NCI-H1048 (cell line): ENCODE measurements around the gene SCGB1D1.

Experiments used
- DNase-seq: peaks from one replicate; lab custom pipeline; 2025; lab: John Stamatoyannopoulos, UW

The SCGB1D1 gene

GRCh38 chr11:62190011-62190410 is at the start of gene SCGB1D1:
SCGB1D1 (plus strand) TSS chr11:62190216; CDS start chr11:62190285, 69 bp downstream.
- DNase-seq: no peak

GRCh38 chr11:62140304-62141110 is 49.5 kb upstream of the SCGB1D1 start:
- no peak for DNase-seq

GRCh38 chr11:62141111-62142042 is 48.6 kb upstream of the SCGB1D1 start:
- no peak for DNase-seq

GRCh38 chr11:62142043-62142375 is 48.0 kb upstream of the SCGB1D1 start:
- no peak for DNase-seq

- no peak for DNase-seq
These were observed 47.1 kb upstream of the SCGB1D1 start for GRCh38 chr11:62142921-62143320.

- no peak for DNase-seq
These were observed 46.3 kb upstream of the SCGB1D1 start for GRCh38 chr11:62143727-62144126.

GRCh38 chr11:62144641-62145255 is 45.3 kb upstream of the SCGB1D1 start:
- DNase-seq: no peak

- no peak for DNase-seq
These were observed 44.6 kb upstream of the SCGB1D1 start for GRCh38 chr11:62145261-62145871.

GRCh38 chr11:62146476-62147200 is 43.4 kb upstream of the SCGB1D1 start:
- DNase-seq: no peak

GRCh38 chr11:62147545-62147944 is 42.5 kb upstream of the SCGB1D1 start:
- no peak for DNase-seq

- DNase-seq: no peak
These were observed 41.6 kb upstream of the SCGB1D1 start for GRCh38 chr11:62148271-62148980.

GRCh38 chr11:62149986-62150886 is 39.8 kb upstream of the SCGB1D1 start:
- DNase-seq: no peak

GRCh38 chr11:62150887-62151736 is 38.9 kb upstream of the SCGB1D1 start:
- no peak for DNase-seq

GRCh38 chr11:62151737-62152102 is 38.3 kb upstream of the SCGB1D1 start:
- DNase-seq: no peak

GRCh38 chr11:62152245-62153086 is 37.5 kb upstream of the SCGB1D1 start:
- no peak for DNase-seq

GRCh38 chr11:62153087-62153395 is 37.0 kb upstream of the SCGB1D1 start:
- no peak for DNase-seq

- no peak for DNase-seq
These were observed 36.4 kb upstream of the SCGB1D1 start for GRCh38 chr11:62153617-62154016.

- no peak for DNase-seq
These were observed 32.4 kb upstream of the SCGB1D1 start for GRCh38 chr11:62157603-62158002.
